ENCODE measurements around the gene ST3GAL5.

Gene ST3GAL5

GRCh38 chr2:85790499-85791188, 98.1 kb downstream of the ST3GAL5 start:
- H3K27me3 ChIP-seq (replicated peaks; ENCODE audit: control insufficient read depth, insufficient read depth, low read length), result peaks cover 6% of the 10 kb centered on the region
- DNase-seq (ENCODE audit: extremely low read depth, insufficient read length), result no peak
- TF ChIP-seq CTCF (IDR thresholded peaks at IDR 0.05; ENCODE audit: insufficient read depth, low read length, poor library complexity, severe bottlenecking), result no peak
- no peaks in the 10 kb centered on the region for H3K36me3 ChIP-seq (ENCODE audit: control insufficient read depth, insufficient read depth, low read length)
- no peak overlapping the region for H3K4me3 ChIP-seq (replicated peaks; ENCODE audit: low read depth, low read length)

GRCh38 chr2:85790032-85790431, 98.8 kb downstream of the ST3GAL5 start:
- TF ChIP-seq CTCF (IDR thresholded peaks at IDR 0.05; ENCODE audit: insufficient read depth, low read length, poor library complexity, severe bottlenecking), result no peak
- peaks cover 6% of the 10 kb centered on the region for H3K27me3 ChIP-seq (replicated peaks; ENCODE audit: control insufficient read depth, insufficient read depth, low read length)
- no peak for DNase-seq (ENCODE audit: extremely low read depth, insufficient read length)
- no peak overlapping the region for H3K4me3 ChIP-seq (replicated peaks; ENCODE audit: low read depth, low read length)
- no peaks in the 10 kb centered on the region for H3K36me3 ChIP-seq (ENCODE audit: control insufficient read depth, insufficient read depth, low read length)

- Histone ChIP-seq H3K27me3 (replicated peaks; ENCODE audit: control insufficient read depth, insufficient read depth, low read length) (peaks cover 4% of the 10 kb centered on the region), H3K36me3 (ENCODE audit: control insufficient read depth, insufficient read depth, low read length) (no peaks in the 10 kb centered on the region), H3K4me3 (replicated peaks; ENCODE audit: low read depth, low read length) (no peak overlapping the region)
- no peak for TF ChIP-seq CTCF (IDR thresholded peaks at IDR 0.05; ENCODE audit: insufficient read depth, low read length, poor library complexity, severe bottlenecking)
- no peak for DNase-seq (ENCODE audit: extremely low read depth, insufficient read length)
Measured at GRCh38 chr2:85789271-85789670, 99.5 kb downstream of the ST3GAL5 start.

GRCh38 chr2:85788603-85789002, 100.2 kb downstream of the ST3GAL5 start:
- Histone ChIP-seq H3K36me3 (ENCODE audit: control insufficient read depth, insufficient read depth, low read length) (no peaks in the 10 kb centered on the region), H3K4me3 (replicated peaks; ENCODE audit: low read depth, low read length) (no peak overlapping the region), H3K27me3 (replicated peaks; ENCODE audit: control insufficient read depth, insufficient read depth, low read length) (peaks cover 4% of the 10 kb centered on the region)
- no peak for TF ChIP-seq CTCF (IDR thresholded peaks at IDR 0.05; ENCODE audit: insufficient read depth, low read length, poor library complexity, severe bottlenecking)
- DNase-seq (ENCODE audit: extremely low read depth, insufficient read length), result no peak

- H3K27me3 ChIP-seq (replicated peaks; ENCODE audit: control insufficient read depth, insufficient read depth, low read length), result peaks cover 4% of the 10 kb centered on the region
- no peak overlapping the region for H3K4me3 ChIP-seq (replicated peaks; ENCODE audit: low read depth, low read length)
- no peak for TF ChIP-seq CTCF (IDR thresholded peaks at IDR 0.05; ENCODE audit: insufficient read depth, low read length, poor library complexity, severe bottlenecking)
- DNase-seq (ENCODE audit: extremely low read depth, insufficient read length), result no peak
- H3K36me3 ChIP-seq (ENCODE audit: control insufficient read depth, insufficient read depth, low read length), result no peaks in the 10 kb centered on the region
Measured at GRCh38 chr2:85787981-85788340, 100.8 kb downstream of the ST3GAL5 start.

Measured in GM06990 (cell line).